Kidney glomerular epithelial cell (primary cell): Measurements from ENCODE around the gene IGSF9B.

Source experiments
- DNase-seq: peaks from one replicate; lab custom pipeline; 2025; lab: John Stamatoyannopoulos, UW

The IGSF9B gene

DNA sequence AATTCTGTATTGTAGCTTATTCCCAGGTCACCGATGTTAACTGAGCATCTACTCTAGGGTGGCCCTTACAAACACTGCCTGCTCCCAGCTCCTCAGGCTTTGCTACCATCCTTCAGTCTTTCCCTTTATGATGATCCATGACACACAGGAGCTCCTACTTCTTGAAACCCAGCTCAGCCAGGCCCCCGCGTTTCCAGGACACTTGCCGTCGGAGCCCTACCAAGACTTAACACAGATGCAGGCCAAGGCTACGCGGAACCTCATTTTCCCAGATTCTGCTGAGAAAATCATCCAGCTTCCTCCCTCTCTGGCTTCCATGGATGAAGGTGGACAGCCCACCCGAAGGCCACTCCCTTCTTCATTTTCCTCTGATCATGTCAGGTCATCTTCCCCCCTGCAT, 18.6 kb downstream of the IGSF9B start:
- DNase-seq = no peak

DNA sequence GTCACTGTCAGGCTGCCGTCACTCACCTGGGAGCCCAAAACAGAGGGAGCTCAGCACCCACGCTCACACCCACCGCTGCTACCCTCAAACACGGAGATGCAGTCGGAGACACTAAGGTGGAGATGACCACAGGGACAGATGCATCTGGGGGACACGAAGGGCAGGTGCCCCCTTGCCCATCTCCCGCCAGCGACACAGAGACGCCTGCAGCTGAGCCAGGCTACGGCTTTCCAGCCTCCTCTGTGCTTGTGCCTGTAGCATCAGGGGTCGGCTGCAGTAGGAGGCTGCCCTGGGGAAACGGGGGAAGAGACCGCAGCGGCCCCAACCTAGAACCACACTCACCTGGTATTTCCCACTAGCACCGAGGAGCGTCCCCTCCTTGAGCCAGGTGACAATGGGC, 19.3 kb downstream of the IGSF9B start:
- no peak for DNase-seq

DNA sequence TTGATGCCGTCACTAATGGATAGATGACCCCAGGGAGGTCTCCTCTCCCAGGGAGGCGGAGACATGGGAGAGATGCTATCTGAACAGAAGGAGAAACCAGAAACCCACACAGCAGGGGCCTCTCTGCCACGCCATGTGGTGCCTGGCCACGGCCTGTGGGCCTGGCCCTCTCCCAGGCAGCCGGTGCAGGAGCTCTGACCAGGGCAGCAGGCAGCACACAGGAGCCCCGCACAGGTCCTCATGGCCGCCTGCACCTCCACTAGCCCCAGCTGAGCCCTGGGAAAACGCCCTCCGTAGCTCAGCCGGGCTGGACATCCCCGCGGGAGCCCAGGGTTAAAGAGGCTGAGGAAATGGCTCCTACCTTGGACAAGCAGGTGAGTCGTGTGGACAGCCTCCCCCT, 19.8 kb downstream of the IGSF9B start:
- no peak for DNase-seq

DNA sequence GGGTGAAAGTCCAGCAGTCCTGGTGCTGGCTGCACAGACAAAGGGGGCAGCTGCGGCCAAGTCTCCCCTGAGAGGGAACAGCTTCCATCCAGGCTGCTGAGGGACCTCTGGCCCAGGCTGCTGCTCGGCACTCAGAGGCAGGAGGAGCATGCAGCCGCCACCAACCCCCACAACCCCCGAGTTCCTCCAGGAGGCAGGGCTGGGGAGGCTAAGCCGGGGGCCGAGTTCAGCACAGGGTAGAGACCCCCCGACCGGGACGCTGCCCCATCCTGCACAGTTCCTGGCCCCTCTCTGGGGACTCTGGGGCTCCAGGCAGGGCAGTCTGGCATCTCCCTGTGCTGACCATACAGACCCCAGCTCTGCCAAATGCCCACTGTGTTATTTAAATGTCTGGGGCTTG, 20.2 kb downstream of the IGSF9B start:
- no peak for DNase-seq

DNA sequence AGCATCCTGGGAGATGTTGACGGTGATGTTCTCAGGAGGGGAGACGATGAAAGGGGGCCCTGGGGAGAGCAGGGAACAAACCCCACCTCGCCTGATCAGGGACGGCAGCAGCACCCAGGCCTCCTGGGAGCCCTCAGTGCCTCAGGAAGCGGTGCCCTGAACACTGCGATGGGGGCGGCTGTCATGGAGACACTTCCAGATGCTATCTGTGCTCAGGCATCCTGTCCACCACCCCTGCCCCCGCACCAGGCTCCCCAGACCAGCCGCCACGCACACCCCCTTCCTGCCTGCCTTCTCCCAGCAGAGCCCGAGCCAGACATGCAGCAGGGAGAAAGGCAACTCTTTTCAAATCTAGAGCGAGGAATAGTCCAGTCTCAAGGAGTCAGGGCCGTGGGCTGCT, 20.6 kb downstream of the IGSF9B start:
- DNase-seq = no peak

DNA sequence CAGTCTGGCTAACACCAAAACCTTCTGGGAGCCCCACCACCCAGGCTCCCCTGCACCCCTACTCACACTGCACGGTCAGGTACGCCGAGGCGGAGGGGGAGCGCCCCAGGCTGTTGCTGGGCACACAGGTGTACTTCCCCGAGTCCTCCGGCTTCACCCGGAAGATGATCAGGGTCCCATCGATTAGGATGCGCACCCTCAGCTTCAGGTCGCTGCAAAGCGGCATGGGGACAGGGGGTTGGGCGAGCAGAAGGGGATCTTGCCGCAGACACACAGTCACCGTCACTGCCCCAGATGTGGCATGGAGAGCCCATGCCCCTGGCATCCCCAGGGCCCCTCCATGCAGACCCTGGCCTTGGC, 21.2 kb downstream of the IGSF9B start:
- no peak for DNase-seq

DNA sequence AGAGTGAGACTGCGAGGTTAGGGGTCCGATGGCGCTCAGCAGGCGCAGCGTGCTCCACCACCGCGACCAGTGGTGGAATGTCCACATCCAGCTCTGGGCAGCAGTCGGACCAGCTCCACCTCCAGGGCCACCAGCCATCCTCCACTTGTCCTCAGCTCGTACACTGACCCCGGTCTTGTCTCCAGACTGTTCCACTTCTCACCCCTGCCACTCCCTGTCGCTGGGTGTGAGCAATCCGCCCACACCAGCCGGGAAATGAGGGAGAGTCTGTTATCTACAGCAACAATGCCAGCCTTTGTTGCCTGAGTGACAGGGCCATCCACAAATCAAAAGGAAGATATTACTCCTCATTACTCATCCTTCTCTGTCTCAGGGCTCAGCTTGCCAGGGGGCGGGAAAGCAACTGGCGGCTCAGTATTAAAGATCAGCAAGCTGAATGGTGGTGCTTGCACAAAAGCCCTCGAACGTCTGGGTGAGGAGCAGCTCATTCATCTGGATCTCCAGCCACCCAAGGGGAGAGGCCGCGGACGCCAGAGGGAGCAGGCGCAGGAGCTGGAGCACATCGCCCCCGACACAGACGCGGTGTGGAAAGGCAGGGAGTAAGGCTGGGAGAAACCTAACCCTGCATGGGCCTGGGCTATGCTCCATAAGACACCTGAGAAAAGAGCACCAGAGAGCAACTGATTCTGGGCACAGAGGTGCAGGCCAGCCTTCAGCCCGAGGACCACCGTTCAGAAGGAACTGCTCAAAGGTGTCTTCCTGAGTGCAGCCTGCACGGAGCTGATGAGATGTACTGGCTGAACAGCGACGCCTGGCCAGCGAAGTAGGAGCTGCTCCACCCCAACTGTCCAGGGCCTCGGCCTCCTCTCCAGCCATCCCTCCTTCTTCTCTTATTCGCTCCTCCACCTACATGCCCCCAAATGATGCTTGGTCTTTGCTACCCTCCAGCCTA, 21.9 kb downstream of the IGSF9B start:
- DNase-seq = peak; percentile 80

DNA sequence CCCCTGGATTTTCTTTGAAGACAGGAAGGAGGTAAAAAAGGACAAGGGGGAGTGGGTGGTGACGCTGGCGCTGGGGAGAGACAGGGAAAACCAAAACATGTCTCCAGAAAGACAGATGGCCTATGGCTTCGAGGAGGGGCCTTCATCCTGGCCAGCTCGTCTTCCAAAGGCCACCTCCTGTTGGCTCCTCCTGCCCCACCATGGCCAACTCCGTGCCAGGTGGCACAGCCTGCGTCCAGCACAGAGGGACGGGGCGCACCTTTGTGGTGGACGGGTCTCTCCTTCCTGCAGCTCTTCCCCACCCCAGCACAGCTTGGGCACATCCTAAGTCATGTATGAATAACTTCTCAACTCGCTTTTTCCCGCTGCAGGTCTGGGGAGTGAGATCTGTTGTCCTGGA, 22.7 kb downstream of the IGSF9B start:
- no peak for DNase-seq

DNA sequence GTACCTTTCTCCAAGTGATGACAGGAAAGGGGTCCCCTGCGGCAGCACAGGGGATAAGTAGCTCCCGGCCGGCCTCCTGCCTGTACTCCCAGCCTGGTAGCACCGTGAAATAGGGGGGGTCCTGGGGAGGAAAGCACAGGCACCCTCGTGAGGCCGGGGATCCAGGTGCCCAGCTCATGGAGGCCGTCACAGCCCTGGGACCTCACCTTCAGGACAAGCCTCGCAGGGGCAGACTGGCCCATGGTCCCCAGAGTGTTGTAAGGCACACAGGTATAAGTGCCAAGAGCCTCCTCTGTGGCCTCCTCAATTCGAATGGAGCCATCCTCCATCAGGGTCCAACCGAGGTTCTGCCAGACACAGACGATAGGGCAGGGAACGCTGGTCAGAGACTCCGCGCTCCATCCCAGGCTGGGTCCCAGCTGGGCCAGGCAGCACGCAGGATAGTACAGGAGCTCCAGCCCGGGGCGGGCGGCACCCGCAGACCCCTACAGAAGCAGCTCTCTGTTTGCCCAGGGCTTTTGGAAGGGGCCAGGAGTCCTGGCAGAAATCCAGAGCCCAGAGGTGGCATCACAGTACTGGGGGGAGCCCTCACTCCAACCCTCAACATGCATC, 25.2 kb downstream of the IGSF9B start:
- DNase-seq = no peak

DNA sequence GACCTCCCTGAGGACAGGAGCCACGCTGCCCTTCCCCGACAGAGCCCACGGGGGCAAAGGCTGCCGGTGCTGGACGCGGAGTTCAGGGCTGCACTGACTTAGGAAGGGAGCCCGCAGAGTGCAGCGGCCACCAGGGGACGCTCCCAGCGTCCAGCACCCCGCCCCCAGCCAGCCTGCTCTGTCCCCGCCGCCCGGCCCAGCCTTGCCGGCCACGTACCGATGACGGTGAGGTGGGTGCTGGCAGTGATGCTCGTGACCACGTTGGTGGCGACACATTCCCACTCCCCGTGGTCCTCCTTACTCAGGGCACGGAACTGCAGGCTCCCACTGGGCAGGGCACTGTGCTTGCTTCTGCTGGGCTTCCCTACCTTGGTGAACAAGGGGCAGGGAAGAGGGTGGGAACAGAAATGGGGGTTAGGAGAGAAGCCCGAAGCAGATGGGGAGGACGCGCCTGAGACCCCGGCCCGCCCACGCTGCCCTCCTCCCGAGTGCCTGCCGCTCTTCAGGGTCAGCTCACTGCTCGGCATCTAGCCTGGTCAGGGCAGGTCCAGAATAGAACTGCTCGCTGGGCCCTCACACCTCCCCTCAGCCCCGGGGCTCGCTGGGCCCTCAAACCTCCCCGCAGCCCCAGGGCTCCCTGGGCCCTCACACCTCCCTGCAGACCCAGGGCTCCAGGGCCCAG, 25.9 kb downstream of the IGSF9B start:
- DNase-seq = no peak

DNA sequence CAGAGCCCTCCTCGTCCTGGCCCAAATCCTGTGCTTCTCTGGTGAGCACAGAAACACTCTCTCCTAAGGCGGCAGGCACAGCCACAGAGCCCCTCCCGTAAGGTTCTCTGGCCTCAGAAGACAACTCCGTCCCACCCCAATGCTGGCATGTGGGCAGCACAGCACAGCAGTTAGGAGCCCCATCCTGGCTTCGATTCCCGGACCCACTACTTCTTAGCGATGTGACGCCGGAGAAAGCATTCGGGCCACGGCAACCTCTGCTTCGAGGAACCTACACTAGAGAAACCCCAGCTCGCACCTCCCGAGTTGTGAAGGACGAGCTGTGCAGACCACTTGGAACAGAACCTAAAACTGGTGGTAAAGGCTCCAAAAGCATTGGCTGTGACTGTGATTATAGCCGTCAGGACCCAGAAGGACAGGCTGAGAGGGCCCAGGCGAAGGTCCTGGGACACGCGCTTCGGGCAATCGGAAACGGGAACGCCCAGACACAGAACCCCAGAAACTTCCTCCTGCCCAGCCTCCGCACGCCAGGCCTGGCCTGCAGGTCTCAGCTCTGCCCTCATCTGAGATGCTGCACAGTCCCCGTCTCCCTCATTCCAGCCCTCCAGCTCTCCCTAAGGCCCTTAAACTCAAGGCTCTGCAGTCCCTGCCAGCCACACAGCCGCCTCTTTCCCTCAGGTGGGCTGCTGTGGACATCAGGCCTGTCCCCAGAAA, 26.6 kb downstream of the IGSF9B start:
- no peak for DNase-seq

DNA sequence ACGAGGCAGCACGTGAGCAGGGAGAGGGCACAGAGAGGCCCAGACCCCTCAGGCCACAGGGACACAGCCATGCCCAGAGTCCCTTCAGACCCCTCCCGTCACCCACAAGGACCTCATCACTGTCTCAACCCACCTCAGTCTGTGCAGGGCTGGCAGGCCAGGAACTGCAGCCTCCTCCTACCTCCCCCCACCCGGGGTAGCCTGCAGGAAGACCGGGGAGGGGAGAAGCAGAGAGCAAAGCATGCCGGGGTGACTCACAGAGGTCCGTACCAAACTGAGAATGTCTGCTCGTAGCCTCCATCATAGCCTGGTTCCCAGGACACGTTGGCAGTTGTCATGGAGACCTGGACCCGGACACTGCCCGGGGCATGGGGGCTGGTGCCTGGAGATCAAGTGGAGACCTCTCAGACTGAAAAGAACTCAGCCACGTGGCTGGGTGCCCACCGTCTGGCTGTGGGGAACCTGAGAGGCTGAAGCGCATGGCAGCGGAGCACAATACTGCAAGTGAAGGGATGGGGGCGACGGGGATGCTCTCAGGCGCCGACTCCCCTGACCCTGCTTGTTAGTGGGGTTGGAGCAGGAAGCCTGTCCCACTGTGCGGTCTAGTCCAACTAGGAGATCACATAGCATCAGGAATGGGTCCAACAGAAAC, 27.2 kb downstream of the IGSF9B start:
- no peak for DNase-seq

DNA sequence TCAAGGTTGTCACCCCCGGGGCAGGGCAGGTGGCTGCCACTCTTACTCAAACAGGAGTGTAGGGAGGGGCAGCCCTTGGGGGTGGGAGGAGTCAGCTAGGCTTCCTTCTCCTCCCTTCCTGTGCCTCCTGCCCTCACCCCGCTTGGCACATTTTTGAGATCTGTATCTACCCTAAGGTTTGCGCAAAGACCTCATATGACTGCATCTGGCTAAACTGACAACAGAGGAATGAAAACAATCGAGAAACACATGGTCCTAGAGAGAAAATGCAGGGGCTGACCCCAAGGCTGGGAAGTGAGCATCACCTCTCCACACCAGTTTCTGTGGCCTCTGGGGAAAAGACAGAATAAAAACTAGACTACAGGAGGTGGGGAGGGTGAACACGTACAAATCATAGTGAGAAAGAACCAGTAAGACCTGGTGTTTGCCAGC, 28.1 kb downstream of the IGSF9B start:
- DNase-seq = no peak

DNA sequence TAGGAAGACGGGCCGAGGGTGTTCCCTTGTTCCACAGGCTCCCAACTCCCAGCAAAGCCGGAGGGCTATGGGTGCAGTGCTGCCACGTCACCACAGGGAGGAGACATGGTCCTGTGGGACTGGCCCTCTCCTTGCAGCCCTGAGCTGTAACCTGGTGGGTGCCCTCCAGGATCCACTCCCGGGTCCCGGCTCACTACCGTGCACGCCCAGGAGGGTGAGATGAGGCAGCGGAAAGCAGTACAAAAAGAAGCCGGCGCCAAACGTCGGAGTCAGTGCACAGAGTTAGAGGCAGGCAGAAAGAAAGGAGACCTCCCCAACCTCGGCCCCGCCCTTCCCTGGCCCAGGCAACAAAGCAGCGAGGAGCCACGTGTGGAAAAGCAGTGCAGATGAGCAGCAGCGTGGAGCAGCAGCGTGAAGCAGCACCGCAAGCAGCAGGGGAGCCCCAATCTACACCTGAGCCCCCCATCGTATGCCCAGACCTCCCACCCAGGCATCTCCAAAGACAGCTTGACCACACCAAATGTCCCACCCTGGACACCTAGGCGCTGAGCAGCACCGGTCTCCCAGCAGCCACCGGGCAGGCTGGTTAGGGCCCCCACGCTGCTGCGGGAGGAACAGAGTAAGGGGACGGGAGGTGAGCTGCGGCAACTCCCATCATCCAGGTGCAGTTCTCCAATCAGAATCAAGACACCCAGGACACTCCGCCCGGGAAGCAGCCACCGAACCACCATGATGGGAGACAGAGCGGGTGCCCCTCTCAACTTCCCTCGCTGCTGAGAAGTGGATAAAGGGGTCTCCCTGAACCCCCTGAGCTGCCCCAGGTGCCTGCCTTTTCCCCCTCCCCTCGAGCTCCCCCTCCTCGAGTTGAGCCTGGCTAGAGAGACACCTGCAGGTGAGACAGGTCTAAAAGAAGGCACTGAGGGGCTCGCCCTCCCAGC, 28.8 kb downstream of the IGSF9B start:
- DNase-seq = peak; percentile 38

DNA sequence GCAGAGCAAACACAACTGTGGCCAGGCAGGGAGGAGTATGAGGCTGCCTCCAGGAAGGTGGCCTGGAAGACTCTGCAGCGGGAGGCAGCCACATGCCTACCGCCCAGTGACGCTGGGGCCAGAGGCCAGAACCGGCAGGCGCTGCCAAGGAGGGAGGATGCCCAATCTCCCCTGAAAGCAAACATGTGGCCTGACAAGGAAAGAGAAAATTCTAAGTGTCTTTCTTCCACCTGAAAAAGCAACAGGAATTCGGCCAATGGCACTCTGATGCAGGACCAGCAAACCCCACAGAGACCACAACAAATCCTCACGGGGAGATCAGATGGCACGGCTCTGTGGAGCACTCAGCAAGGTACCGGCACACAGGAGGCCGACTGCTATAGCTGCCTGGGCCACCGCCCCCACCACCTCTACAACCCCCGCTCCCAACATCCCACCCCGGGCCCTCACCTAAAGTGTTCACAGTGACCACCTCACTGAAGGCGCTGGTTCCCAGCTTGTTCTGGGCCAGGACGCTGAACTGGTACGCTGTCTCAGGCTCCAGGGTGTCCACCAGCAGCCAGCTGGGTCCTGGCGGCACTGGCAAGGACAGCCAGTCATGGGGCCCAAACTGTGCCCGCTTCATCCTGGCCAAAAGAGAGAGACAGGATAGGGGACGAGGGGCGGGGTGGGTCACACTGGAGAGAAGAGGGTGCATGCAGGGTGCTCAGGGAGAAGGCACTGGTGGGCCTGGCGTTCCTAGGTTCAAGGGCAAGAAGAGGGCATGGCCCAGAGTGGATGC, 30.1 kb downstream of the IGSF9B start:
- DNase-seq = no peak

DNA sequence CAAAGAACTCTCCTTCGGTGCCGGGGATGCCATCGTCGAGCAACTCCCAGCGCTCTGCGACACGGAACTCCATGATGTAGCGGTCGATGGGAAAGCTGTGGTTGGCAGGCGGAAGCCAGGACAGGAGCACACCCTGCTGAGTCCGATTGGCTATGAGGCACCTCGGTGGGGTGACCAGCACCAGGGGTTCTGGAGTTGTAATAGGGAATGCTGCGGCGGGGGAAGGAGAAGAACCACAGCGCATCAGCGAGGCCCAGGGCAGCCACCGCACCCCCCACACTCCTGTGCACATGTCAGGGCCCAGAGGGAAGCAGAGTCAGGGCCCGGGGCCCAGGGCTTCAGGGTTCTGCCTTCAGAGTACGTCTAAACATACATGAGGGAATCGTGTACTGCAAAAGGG, 31.0 kb downstream of the IGSF9B start:
- no peak for DNase-seq

DNA sequence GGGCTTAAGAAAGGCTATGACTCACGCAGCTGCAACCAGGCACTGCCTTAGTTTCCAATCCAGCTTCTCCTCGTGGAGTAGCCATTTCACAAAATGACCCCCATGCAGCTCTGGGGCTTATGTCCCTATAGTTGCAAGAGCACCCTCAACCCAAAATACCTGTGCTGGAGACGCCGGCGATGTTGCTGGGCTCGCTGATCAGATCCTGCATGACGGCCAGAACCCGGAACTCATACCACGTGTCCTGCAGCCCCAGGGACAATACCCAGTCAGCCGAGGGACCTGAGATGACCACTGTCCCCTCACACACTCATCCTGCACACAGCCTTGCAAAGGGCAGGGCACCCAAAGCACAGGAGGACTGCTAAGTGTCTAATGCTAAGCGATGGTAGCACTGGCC, 32.1 kb downstream of the IGSF9B start:
- DNase-seq = no peak

DNA sequence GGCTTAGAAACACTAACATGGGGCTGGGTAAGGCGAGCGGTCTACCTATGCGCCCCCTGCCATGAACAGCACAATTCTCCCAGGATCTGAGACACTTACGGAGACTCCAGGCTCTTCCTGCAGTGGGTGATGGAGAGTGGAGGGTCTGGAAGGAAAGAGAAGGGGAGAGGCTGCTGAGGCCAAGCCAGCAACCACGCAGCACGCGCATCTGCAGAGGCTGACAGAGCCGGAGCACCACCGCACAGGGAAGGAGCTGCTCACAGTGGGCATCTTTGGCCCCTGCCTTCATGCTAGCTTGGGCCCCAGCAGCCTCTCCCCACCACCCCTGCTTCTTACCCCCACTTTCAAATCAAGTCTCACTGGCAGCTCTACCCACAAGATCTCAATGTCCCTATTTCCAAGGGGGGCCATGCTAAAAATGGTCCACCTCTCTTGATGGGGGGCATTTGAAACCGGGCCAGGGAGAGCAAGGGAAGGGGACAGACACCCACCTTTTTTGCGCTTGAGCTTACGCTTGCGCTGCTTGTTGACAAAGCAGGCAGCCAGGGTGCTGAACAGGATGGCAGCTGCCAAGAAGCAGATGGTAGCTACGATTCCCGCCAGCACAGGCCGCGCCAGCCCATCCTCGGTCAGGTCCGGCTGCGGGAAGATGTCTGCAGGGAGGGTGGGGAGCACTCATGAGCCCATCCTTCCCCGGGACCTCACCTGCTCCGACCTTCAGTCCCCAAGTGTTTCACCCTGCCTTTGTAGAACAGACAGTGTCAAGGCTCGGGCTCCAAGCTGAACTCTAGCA, 34.5 kb downstream of the IGSF9B start:
- no peak for DNase-seq

DNA sequence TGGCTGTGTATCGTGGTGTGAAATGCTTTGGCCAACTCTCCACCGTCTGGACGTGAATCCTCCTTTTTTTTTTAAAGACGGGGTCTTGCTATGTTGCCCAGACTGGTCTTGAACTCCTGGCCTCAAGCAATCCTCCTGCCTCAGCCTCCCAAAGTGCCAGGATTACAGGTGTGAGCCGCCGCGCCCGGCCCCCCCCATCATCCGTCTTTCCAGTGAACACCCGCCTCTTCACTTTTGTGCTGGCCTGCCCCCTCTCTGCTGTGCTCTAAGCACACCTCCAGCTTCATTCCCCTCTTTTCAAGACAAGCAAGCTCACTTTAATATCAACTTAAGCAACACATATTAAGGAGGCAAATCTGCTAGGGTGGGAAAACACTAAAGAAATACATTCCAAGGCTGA, 35.3 kb downstream of the IGSF9B start:
- DNase-seq = no peak
